H9 (cell line): ENCODE results near the gene TMEM154. TPM values are rescaled to one million over a fixed set of nuclear protein-coding genes. Genes with fewer than 3 reads are reported as not detected.

Experiments used
- DNase-seq: peaks from one replicate; pipeline ENCODE4 v3.0.0-alpha.2; 2017
- H2AFZ ChIP-seq: one replicate; pipeline ENCODE4 v1.6.1; 2013; ENCODE audit warnings: mild to moderate bottlenecking, low read length, control low read depth, moderate library complexity
- H2AK5ac ChIP-seq: 2 replicates; pipeline ENCODE4 v1.6.1; 2013; ENCODE audit warnings: low read length, control low read depth, mixed read lengths; ENCODE audit not compliant: insufficient read length
- H2BK120ac ChIP-seq: one replicate; pipeline ENCODE4 v1.6.1; 2013; ENCODE audit warnings: low read depth, mild to moderate bottlenecking, low read length, control low read depth, inconsistent platforms; ENCODE audit not compliant: poor library complexity, severe bottlenecking
- H2BK12ac ChIP-seq: 2 replicates; pipeline ENCODE4 v1.6.1; 2013; ENCODE audit warnings: low read length, control low read depth, mixed read lengths, low read depth; ENCODE audit not compliant: insufficient read length
- H2BK15ac ChIP-seq: 2 replicates; pipeline ENCODE4 v1.6.1; 2013; ENCODE audit warnings: low read depth, low read length, control low read depth
- H2BK20ac ChIP-seq: one replicate; pipeline ENCODE4 v1.6.1; 2013; ENCODE audit warnings: low read depth, mild to moderate bottlenecking, low read length, control low read depth, inconsistent platforms; ENCODE audit not compliant: poor library complexity, severe bottlenecking
- H2BK5ac ChIP-seq: 2 replicates; pipeline ENCODE4 v1.6.1; 2013; ENCODE audit warnings: low read length, control low read depth, mixed read lengths; ENCODE audit not compliant: insufficient read length
- H3K14ac ChIP-seq: 2 replicates; pipeline ENCODE4 v1.6.1; 2013; ENCODE audit warnings: low read length, control low read depth; ENCODE audit not compliant: insufficient read depth
- H3K18ac ChIP-seq: 2 replicates; pipeline ENCODE4 v1.6.1; 2013; ENCODE audit warnings: low read depth, mild to moderate bottlenecking, mixed read lengths, low read length, control low read depth; ENCODE audit not compliant: insufficient read length
- H3K23ac ChIP-seq: 2 replicates; pipeline ENCODE4 v1.6.1; 2013; ENCODE audit warnings: low read length, control low read depth, mixed read lengths, low read depth; ENCODE audit not compliant: insufficient read length
- H3K23me2 ChIP-seq: 2 replicates; pipeline ENCODE4 v1.6.1; 2013; ENCODE audit warnings: low read depth, mild to moderate bottlenecking, mixed read lengths, low read length, control low read depth; ENCODE audit not compliant: insufficient read length, poor library complexity, severe bottlenecking
- H3K27ac ChIP-seq: 2 replicates; pipeline ENCODE4 v1.5.1; 2013; ENCODE audit warnings: low read length, control low read depth, mixed read lengths, low read depth; ENCODE audit not compliant: insufficient read length
- H3K27me3 ChIP-seq: 2 replicates; pipeline ENCODE4 v1.6.1; 2013; ENCODE audit warnings: low read length, control low read depth, inconsistent platforms; ENCODE audit not compliant: insufficient read depth
- H3K4ac ChIP-seq: 2 replicates; pipeline ENCODE4 v1.6.1; 2013; ENCODE audit warnings: low read depth, mild to moderate bottlenecking, control low read depth, inconsistent platforms, low read length, moderate library complexity
- H3K4me1 ChIP-seq: 2 replicates; pipeline ENCODE4 v1.6.1; 2013; ENCODE audit warnings: low read length, control low read depth, inconsistent platforms; ENCODE audit not compliant: insufficient read depth
- H3K4me2 ChIP-seq: 2 replicates; pipeline ENCODE4 v1.6.1; 2013; ENCODE audit warnings: low read length, control low read depth, mixed read lengths; ENCODE audit not compliant: insufficient read length, insufficient read depth
- H3K56ac ChIP-seq: 2 replicates; pipeline ENCODE4 v1.6.1; 2013; ENCODE audit warnings: low read depth, mild to moderate bottlenecking, mixed read lengths, low read length, control low read depth; ENCODE audit not compliant: insufficient read length
- H3K79me1 ChIP-seq: 2 replicates; pipeline ENCODE4 v1.6.1; 2013; ENCODE audit warnings: low read depth, mild to moderate bottlenecking, moderate library complexity, low read length, control low read depth, inconsistent platforms; ENCODE audit not compliant: insufficient read depth, poor library complexity, severe bottlenecking
- H3K79me2 ChIP-seq: 2 replicates; pipeline ENCODE4 v1.6.1; 2013; ENCODE audit warnings: low read length, control low read depth, inconsistent platforms; ENCODE audit not compliant: insufficient read depth
- H3K9ac ChIP-seq: 2 replicates; pipeline ENCODE4 v1.6.1; 2013; ENCODE audit warnings: low read length, control low read depth, mixed read lengths; ENCODE audit not compliant: insufficient read length; ENCODE audit errors: extremely low read depth
- H3K9me3 ChIP-seq: one replicate; pipeline ENCODE4 v1.6.1; 2013; ENCODE audit warnings: low read depth, low read length, inconsistent platforms; ENCODE audit not compliant: control insufficient read depth
- H3T11ph ChIP-seq: one replicate; pipeline ENCODE4 v1.6.1; 2013; ENCODE audit warnings: mild to moderate bottlenecking, low read length, control low read depth, inconsistent platforms
- H4K20me1 ChIP-seq: one replicate; pipeline ENCODE4 v1.6.1; 2013; ENCODE audit not compliant: control insufficient read depth, insufficient read length, insufficient read depth
- H4K5ac ChIP-seq: 2 replicates; pipeline ENCODE4 v1.6.1; 2013; ENCODE audit warnings: low read depth, mild to moderate bottlenecking, mixed read lengths, low read length, control low read depth; ENCODE audit not compliant: insufficient read length
- H4K8ac ChIP-seq: replicated peaks from 2 replicates; pipeline ENCODE4 v1.6.1; 2013; ENCODE audit warnings: low read length, control low read depth, mixed read lengths, low read depth; ENCODE audit not compliant: insufficient read length
- H4K91ac ChIP-seq: 2 replicates; pipeline ENCODE4 v1.6.1; 2013; ENCODE audit warnings: low read depth, mild to moderate bottlenecking, moderate library complexity, mixed read lengths, low read length, control low read depth; ENCODE audit not compliant: insufficient read length
- H3K27ac Mint-ChIP-seq, 3 experiments: 2 replicates in 2 of 3; 3 replicates in 1 of 3; pipeline ENCODE4 v1.8.0; 2020 to 2021; ENCODE audit warnings: mixed read lengths in 3 of 3, mild to moderate bottlenecking in 1 of 3, moderate library complexity in 1 of 3
- H3K27me3 Mint-ChIP-seq: 2 replicates; pipeline ENCODE4 v1.8.0; 2021; ENCODE audit warnings: low read depth, mild to moderate bottlenecking, moderate library complexity, mixed read lengths
- H3K36me3 Mint-ChIP-seq, 3 experiments: 2 replicates in 2 of 3; 3 replicates in 1 of 3; pipeline ENCODE4 v1.8.0; 2020 to 2021; ENCODE audit warnings: low read depth in 3 of 3, mixed read lengths in 3 of 3; ENCODE audit not compliant: insufficient read depth in 1 of 3
- H3K4me1 Mint-ChIP-seq, 2 experiments: 2 replicates each; pipeline ENCODE4 v1.8.0; 2020; ENCODE audit warnings: mixed read lengths in 2 of 2
- H3K4me3 Mint-ChIP-seq, 2 experiments: 2 replicates in 1 of 2; 3 replicates in 1 of 2; pipeline ENCODE4 v1.8.0; 2020 to 2021; ENCODE audit warnings: mild to moderate bottlenecking in 2 of 2, mixed read lengths in 2 of 2, moderate library complexity in 1 of 2
- H3K9me3 Mint-ChIP-seq, 2 experiments: 2 replicates in 1 of 2; 3 replicates in 1 of 2; pipeline ENCODE4 v1.8.0; 2020; ENCODE audit warnings: mild to moderate bottlenecking in 2 of 2, mixed read lengths in 2 of 2, moderate library complexity in 1 of 2
- CTCF ChIP-seq: fragments of 200-600 bp; sonication (generic); conservative IDR thresholded peaks from 3 replicates; pipeline ENCODE4 v1.8.0; 2021; ENCODE audit warnings: antibody characterized with exemption, mild to moderate bottlenecking
- WGBS: extraction: QIAGEN DNeasy Blood & Tissue Kit; methylation state at CpG from one replicate; pipeline ENCODE4 v1.1.7; 2013; ENCODE audit warnings: missing lambda C conversion rate, low lambda C conversion rate, mixed read lengths; ENCODE audit not compliant: insufficient read length; ENCODE audit errors: extremely low coverage; 5-methylcytosine and 5-hydroxymethylcytosine counted together
- total RNA-seq: library from RNA; stranded (reverse); gene quantifications from 2 replicates; pipeline ENCODE4 v1.2.1, GENCODE V29; 2021

TMEM154 gene
- total RNA-seq, 1 experiment from 2014 or later: 1.7 TPM

- Mint-ChIP-seq H3K27ac (no peak overlapping the region), H3K27me3 (no peaks in the 10 kb centered on the region), H3K9me3 (no peaks in the 10 kb centered on the region), H3K4me1 (0 out of 4 replicates have a peak, but pooled peaks cover 0 to 3% of the 10 kb centered on the region in 2 experiments), H3K4me3 (no peak overlapping the region), H3K36me3 (no peaks in the 10 kb centered on the region)
- Histone ChIP-seq H3K79me2 (no peaks in the 10 kb centered on the region), H3T11ph (no peak overlapping the region), H3K27ac (no peak overlapping the region), H3K4me1 (no peaks in the 10 kb centered on the region), H2BK15ac (no peak overlapping the region), H2AK5ac (no peak overlapping the region), H2BK20ac (no peak overlapping the region), H4K91ac (no peak overlapping the region), H2BK120ac (no peak overlapping the region), H3K27me3 (no peaks in the 10 kb centered on the region), H3K9me3 (no peaks in the 10 kb centered on the region), H3K23me2 (no peaks in the 10 kb centered on the region), H4K20me1 (no peaks in the 10 kb centered on the region), H4K8ac (no peak overlapping the region), H2BK12ac (no peak overlapping the region), H4K5ac (no peak overlapping the region), H2BK5ac (no peak overlapping the region), H3K9ac (no peak overlapping the region), H3K4ac (no peak overlapping the region), H3K56ac (no peak overlapping the region), H2AFZ (no peak overlapping the region), H3K14ac (no peak overlapping the region), H3K79me1 (no peaks in the 10 kb centered on the region), H3K23ac (no peak overlapping the region), H3K18ac (no peak overlapping the region), H3K4me2 (no peak overlapping the region)
- no peak for TF ChIP-seq CTCF
- no CpG with 5 or more reads among the region's 1 CpG for WGBS
- no peak for DNase-seq
These were observed 59.6 kb downstream of the TMEM154 start for GRCh38 chr4:152620218-152620617.
